Measurements from ENCODE around the gene ARPC4.
"Not testable (repeated sequence)": the region's sequence is repeated elsewhere in the genome, so short reads cannot be mapped to it uniquely, and the experiment has no call there.

Gene ARPC4

GRCh38 chr3:9825451-9826040 lies 32.7 kb downstream of the ARPC4 start:
- DNase-seq (ENCODE audit: low read depth), result no peak

DNA sequence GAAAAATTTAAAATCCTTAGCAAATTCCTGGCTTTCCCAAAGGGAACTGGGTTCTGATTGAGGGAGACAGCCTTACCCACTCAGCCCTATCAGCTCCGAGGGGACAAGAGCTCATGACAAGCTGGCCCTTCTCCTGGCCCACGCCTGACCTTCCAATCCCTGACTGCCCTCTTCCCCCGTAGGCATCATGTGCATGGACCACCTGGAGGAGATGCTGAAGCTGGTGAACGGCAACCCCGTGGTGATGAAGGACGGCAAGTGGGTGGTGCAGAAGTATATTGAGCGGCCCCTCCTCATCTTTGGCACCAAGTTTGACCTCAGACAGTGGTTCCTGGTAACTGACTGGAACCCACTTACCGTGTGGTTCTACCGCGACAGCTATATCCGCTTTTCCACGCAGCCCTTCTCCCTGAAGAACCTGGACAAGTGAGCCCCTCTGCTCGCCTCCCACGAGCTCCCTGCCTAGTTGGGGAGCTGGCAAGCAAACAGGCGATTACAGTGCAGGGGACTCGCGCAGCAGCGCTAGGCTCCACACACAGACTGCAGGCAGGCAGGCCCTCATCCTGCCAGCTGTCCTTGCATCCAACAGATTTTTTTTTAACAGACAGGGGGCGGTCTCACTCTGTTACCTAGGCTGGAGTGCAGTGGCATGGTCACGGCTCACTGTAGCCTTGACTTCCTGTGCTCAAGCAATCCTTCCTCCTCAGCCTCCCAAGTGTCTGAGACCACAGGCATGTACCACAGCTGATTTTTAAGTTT lies 34.1 kb downstream of the ARPC4 start:
- no peak for DNase-seq (ENCODE audit: low read depth)

- no peak for DNase-seq (ENCODE audit: low read depth)
Measured at GRCh38 chr3:9828801-9829755, 36.2 kb downstream of the ARPC4 start.

DNA sequence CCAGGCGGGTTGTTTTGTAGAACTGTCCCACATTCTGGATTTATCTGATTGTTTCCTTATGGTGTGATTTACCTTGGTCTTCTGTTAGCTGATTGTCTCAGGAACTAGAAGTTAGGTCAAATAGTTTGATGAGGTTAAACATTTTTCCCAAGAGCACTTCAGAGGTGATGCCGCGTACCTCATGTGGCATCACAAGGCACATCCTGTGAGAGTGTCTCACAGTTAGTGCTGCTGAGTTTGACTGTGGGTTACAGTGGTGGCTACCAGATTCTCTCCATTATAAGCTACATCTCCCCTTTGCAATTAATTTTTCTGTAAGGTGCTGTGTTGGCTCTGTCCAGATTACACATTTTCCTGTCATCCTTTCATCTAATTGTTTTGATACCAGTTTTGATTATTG lies 38.4 kb downstream of the ARPC4 start:
- DNase-seq (ENCODE audit: low read depth), result no peak

DNA sequence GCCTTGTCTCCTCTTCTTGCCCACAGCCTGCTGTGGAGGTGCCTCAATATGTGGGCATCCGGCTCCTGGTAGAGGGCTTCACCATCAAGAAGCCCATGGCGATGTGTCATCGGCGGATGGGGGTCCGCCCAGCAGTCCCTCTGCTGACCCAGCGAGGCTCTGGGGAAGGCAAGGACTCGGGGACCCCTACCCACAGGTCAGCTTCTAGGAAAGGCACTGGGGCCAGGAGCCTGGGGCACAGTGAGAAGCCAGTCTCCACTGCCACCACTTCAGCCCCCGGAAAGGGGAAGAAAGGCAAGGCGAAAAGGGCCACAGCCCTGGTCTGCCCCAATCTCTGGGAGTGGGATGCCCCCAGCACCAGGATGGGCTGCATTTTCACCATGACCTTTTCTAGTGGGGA lies 40.2 kb downstream of the ARPC4 start:
- no peak for DNase-seq (ENCODE audit: low read depth)

DNA sequence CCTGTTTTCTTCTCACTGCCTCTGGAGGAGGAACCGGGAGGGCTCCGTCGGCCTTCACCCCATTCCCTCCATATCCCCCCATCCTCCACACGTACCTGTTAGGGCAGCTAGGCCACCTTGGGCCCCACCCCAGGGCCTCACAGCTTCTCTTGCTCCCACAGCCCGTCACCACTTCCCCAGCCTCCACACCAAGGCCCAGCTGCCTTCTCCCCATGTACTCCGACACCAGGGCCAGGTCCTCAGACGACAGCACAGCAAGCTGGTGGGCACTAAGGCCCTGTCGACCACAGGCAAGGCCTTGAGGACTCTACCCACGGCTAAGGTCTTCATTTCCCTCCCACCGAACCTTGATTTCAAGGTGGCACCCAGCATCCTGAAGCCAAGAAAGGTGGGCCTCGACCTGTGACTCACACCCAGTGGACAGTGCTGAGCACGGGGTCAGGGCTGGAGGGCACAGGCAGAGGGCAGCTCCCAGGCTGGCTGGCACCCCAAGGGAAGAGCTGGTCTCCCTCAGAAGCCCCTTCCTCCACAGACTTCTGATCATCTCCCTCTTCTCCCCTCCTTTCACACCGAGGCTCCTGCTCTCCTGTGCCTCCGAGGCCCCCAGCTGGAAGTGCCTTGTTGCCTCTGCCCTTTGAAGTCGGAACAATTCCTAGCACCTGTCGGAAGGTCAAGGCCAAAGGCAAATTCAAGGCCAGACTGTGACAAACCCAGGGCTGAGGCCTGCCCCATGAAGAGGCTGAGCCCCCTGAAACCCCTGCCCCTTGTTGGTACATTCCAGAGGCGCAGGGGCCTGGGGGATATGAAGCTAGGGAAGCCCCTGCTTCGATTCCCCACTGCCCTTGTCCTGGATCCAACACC lies 41.9 kb downstream of the ARPC4 start:
- no peak for DNase-seq (ENCODE audit: low read depth)

DNA sequence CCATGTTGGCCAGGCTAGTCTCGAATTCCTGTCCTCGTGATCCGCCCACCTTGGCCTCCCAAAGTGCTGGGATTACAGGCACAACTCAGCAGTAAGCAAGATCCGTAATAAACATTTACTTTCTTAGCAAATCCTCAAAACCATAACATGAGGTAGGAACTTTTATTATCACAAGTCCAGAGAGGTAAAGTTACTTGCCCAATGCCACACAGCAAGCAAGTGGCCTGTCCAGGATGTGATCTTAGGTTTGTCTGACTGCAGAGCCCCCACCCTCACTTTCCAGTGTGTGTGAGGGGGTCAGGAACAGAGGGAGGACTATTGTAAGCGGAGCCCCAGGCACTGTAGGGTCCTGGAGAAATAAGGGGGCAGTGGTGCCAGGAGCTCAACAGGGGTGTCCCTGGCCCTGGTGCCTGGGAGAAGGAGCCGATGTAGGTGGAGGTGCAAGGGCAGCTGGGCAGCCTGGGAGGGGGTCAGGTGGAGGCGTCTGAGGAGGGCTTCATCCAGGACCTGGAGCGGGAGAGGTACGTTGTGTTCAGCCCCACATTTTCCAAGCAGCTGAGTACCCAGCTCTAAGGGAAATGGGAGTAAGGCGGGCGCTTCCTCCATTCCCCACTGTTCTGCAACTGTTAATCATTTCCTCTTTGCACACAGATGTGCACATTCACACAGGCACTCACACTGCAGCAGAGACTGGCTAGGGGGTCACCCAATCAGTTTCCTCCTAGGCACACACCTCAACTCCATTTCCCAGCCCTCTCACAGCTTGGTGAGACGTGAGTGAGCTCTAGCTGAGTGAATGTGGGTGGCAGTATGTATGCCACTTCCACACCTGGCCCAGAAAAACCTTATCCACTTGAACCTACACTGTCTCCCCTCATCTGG lies 45.1 kb downstream of the ARPC4 start:
- no peak for DNase-seq (ENCODE audit: low read depth)

DNA sequence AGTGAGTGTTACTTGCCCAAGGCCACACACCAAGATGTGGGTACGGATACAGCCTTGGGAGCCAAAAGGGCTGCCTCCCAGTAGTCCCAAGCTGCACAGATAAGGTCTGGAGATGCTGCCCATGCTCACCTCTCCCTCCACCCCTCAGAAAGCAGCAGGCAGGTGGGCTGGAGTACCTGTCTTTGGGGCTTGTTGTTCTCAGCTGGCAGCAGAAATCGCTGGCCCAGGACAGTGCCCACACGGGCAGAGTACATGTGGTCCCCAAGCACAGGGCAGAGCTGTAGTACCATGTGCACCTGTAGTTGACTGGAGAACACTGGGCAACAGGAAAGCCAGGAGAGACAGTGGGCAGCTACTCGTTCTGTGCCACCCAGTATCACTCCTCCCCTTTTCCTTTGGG lies 46.0 kb downstream of the ARPC4 start:
- no peak for DNase-seq (ENCODE audit: low read depth)

DNA sequence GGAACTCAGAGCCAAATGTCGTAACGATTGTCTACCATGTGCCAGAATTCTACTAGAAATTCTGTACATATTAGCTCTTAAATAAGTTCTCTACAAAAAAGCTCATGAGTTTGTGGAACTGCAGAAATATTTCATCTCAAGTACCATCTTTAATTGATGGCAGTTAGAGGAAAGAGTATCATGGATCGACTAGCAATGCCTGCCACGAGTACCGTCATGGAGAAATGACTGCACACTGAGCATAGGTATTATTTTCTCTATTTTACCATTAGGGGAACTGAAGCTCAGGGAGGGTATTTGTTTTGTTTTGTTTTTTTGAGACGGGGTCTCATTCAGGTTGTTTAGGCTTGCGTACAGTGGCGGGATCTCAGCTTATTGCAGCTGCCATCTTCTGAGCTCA lies 48.1 kb downstream of the ARPC4 start:
- no peak for DNase-seq (ENCODE audit: low read depth)

DNA sequence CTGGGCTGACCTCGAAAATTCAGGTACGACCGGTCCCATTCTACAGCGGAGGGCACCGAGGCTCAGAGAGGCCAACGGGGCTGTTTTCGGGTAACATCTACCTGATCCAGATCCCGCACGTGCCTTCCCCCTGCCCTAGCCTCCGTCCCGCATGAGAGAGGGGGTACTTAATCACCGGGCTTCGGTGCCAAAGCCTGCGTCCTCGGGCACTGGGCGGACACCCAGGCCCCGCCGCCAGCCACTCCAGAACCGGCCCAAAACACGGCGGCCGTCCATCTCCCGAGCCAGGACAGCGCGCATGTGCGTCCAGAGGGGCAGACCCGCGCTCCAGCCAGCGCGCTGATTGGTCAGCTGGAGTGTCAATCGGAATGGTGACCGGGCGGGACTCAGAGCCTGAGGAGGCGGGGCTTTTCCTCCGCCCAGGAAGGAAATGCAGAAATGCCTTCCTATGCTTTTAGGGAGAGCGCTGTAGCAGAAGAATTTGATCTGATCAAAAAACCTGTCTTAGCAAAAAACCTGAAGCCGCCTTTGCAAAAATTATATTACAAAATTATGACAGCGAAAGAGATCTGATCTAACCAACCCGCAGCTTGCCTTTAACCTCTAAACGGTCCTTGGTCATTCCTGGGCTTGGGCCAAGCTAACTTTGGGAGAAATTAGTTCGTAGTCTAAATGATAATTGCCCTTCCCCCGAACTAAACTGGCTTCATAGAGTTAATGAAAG lies 51.0 kb downstream of the ARPC4 start, which contains the start of gene RPUSD3:
Gene RPUSD3 (minus strand): TSS at position 294 of the 724 bp plus-strand sequence. CDS start 18 bp downstream, at position 276.
- DNase-seq (ENCODE audit: low read depth), result peak; percentile 91

GRCh38 chr3:9846231-9846630 lies 53.3 kb downstream of the ARPC4 start:
- no peak for DNase-seq (ENCODE audit: low read depth)

DNA sequence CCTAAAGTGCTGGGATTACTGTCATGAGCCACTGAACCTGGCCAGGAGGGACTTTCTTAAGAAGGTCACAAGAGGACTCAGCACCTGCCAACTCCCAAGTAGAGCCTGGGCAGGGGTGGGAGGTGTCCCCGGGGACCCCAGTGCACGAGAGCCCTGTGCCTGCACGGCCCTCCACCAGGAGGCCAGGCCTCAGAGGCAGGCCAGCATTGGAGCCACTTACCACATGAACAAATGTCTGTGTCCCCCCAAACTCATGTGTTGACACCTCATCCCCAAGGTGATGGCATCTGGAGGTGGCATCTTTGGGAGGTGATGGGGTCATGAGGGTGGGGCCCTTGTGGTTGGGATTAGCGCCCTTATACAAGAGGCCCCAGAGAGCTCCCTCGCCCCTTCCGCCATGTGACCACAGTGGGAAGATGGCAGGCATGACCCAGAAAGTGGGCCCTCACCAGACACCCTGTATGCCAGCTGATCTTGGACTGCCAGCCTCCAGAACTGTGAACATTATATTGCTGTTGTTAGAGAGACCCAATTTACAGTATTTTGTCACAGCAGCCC lies 54.1 kb downstream of the ARPC4 start:
- no peak for DNase-seq (ENCODE audit: low read depth)

DNA sequence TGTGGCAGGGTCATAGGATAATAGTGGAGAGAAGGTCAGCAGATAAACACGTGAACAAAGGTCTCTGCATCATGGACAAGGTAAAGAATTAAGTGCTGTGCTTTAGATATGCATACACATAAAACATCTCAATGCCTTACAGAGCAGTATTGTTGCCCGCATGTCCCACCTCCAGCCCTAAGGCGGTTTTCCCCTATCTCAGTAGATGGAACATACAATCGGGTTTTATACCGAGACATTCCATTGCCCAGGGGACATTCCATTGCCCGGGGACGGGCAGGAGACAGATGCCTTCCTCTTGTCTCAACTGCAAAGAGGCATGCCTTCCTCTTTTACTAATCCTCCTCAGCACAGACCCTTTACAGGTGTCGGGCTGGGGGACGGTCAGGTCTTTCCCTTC lies 55.0 kb downstream of the ARPC4 start:
- not testable (repeated sequence) for DNase-seq (ENCODE audit: low read depth)

DNA sequence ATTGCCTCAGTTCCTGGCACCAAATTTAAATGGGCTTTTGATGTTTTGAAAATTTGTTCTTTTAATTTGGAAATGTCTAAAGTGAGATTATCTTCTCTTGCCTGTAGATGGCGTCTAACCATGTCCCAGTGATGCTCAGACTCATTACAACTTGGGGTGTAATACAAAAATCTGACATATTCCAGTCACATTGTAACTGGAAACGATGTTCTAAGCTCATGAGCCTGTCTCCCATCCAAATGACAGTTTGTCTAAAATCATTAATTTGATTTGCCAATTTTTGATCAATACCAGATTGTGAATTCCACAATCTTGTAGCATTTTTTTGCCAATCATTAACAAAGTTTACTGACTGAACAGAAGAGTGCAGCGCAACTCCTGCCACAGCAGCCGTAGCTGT lies 56.0 kb downstream of the ARPC4 start:
- not testable (repeated sequence) for DNase-seq (ENCODE audit: low read depth)

DNA sequence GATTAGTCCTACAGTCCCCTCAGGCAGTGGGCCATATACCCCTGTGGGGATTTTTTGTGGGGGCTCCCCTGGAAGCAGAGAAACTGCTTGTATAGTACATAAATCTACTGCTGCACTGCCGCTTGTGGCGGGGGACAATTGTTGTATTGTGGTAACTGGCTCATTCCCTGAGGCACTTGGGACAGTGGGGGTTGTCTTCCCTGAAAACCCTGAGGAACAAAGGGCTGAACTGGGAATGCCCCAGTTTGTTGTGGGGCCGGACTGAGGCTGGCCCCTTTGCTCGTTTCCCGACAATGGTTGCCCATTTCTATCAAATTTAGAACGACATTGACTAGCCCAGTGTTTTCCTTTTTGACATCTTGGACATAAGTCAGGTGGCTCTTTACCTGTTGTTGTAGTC lies 58.5 kb downstream of the ARPC4 start:
- DNase-seq (ENCODE audit: low read depth), result not testable (repeated sequence)

DNA sequence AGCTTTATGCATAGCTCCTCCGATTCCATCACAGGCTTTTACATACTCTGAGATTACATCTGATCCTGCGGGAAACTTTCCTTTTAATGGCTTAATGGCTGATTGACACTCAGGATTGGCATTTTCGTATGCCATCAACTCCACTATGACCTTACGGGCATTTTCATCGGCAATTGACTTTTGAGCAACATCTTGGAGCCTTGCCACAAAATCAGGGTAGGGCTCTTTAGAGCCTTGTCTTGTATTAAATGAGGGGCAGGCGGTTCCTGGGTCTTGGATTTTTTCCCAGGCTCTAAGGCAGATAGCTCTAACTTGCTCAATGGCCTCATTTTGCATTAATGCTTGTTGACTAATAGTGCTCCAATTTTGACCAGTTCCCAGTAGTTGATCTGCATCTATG lies 59.0 kb downstream of the ARPC4 start:
- DNase-seq (ENCODE audit: low read depth), result not testable (repeated sequence)

DNA sequence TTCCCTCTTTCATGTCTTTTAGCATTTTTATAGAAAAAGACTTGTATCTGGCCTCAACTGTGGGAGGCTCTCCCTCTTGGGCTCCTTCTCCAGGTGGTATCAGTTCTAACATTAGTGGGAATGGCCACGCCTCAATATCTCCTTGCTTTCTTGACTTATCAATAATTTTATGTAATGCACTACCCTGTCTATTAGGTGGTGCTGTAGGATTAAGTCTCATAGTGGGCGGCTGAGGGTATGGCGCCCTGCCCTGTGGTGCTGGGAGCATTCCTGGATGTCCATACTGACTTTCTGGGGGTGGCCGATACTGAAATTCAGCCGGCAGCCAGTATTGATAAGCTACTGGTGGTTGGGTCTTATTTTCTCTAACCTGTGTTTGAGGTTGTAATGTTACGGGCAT lies 59.6 kb downstream of the ARPC4 start:
- no peak for DNase-seq (ENCODE audit: low read depth)

GRCh38 chr3:9854291-9854940 lies 61.5 kb downstream of the ARPC4 start:
- not testable (repeated sequence) for DNase-seq (ENCODE audit: low read depth)

DNA sequence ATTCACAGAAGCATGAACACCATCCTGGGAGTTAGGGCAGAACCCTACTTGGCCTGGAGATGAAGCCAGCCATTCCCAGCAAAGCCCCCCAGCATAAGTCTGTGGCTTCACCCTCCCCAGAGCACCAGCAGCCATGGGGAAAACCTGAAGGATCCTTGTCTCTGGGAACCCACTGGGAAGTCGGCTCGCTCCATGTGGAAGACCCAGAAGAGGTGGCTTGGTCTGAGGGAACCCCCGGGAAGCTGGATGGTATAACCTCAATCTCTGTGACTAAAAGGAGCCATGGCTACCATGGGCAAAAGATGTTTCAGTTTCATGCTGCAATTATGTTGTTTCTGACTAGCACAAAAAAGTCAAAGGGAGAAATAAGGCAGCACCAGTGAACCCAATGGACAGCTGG lies 62.7 kb downstream of the ARPC4 start:
- DNase-seq (ENCODE audit: low read depth), result no peak
